Glutamatergic neuron (in vitro differentiated cells): Measurements from ENCODE around the gene AGPAT3. TPM values are rescaled to one million over a fixed set of nuclear protein-coding genes. Genes with fewer than 3 reads are reported as not detected.

ENCODE experiments used
- DNase-seq: peaks from one replicate; pipeline ENCODE4 v3.0.0; 2022
- H3K27ac Mint-ChIP-seq: one replicate; pipeline ENCODE4 v1.8.0; 2020; ENCODE audit warnings: mild to moderate bottlenecking, mixed read lengths, inconsistent platforms; ENCODE audit not compliant: unreplicated experiment
- H3K27me3 Mint-ChIP-seq: one replicate; pipeline ENCODE4 v1.8.0; 2020; ENCODE audit warnings: mild to moderate bottlenecking, moderate library complexity, mixed read lengths, inconsistent platforms; ENCODE audit not compliant: unreplicated experiment
- H3K36me3 Mint-ChIP-seq: one replicate; pipeline ENCODE4 v1.8.0; 2020; ENCODE audit warnings: mild to moderate bottlenecking, mixed read lengths, inconsistent platforms; ENCODE audit not compliant: unreplicated experiment
- H3K4me1 Mint-ChIP-seq: one replicate; pipeline ENCODE4 v1.8.0; 2020; ENCODE audit warnings: mild to moderate bottlenecking, low read depth, mixed read lengths, inconsistent platforms; ENCODE audit not compliant: unreplicated experiment
- H3K4me3 Mint-ChIP-seq: one replicate; pipeline ENCODE4 v1.8.0; 2020; ENCODE audit warnings: mild to moderate bottlenecking, mixed read lengths, inconsistent platforms; ENCODE audit not compliant: unreplicated experiment
- H3K9me3 Mint-ChIP-seq: one replicate; pipeline ENCODE4 v1.8.0; 2020; ENCODE audit warnings: mild to moderate bottlenecking, moderate library complexity, mixed read lengths, inconsistent platforms; ENCODE audit not compliant: unreplicated experiment
- CTCF ChIP-seq: fragments of 200-600 bp; sonication (generic); IDR thresholded peaks from one replicate; pipeline ENCODE4 v1.5.0; 2021; ENCODE audit not compliant: partially characterized antibody, unreplicated experiment
- total RNA-seq: library from RNA; stranded (reverse); fragmentation: NEBNext Ultra II Directional; extraction: Animal tissue kit (Norgen Biotek cat#: 25700); gene quantifications from one replicate; pipeline ENCODE4 v1.2.1, GENCODE V29; 2021; ENCODE audit not compliant: unreplicated experiment

The AGPAT3 gene
- total RNA-seq, 1 donor from 2014 or later: 12.6 TPM

GRCh38 chr21:44005593-44005992 is 140.6 kb downstream of the AGPAT3 start:
- no peaks in the 10 kb centered on the region for H3K4me1 Mint-ChIP-seq
- no peak overlapping the region for H3K4me3 Mint-ChIP-seq

GRCh38 chr21:44006017-44006619 is 141.1 kb downstream of the AGPAT3 start:
- TF ChIP-seq CTCF: no peak
- Mint-ChIP-seq H3K9me3 (peaks cover 2% of the 10 kb centered on the region), H3K27me3 (peaks cover 2% of the 10 kb centered on the region), H3K27ac (no peak overlapping the region), H3K4me3 (no peak overlapping the region), H3K4me1 (peaks cover under 1% of the 10 kb centered on the region), H3K36me3 (peaks cover 5% of the 10 kb centered on the region)
- DNase-seq: no peak

More at GRCh38 chr21:44005593-44005992, 140.6 kb downstream of the AGPAT3 start:
- Mint-ChIP-seq H3K27me3 (peaks cover 2% of the 10 kb centered on the region), H3K36me3 (peaks cover 5% of the 10 kb centered on the region), H3K9me3 (no peaks in the 10 kb centered on the region), H3K27ac (no peak overlapping the region)
- DNase-seq: no peak
- TF ChIP-seq CTCF: no peak

GRCh38 chr21:44006656-44007055 is 141.6 kb downstream of the AGPAT3 start:
- H3K9me3 Mint-ChIP-seq: peaks cover 4% of the 10 kb centered on the region
- no peak for TF ChIP-seq CTCF
- H3K4me3 Mint-ChIP-seq: no peak overlapping the region

GRCh38 chr21:44010429-44010828 is 145.4 kb downstream of the AGPAT3 start:
- TF ChIP-seq CTCF: no peak
- no peak for DNase-seq
- no peak overlapping the region for H3K4me3 Mint-ChIP-seq
- H3K36me3 Mint-ChIP-seq: peaks cover 5% of the 10 kb centered on the region
- H3K27me3 Mint-ChIP-seq: peaks cover 8% of the 10 kb centered on the region
- H3K9me3 Mint-ChIP-seq: peaks cover 7% of the 10 kb centered on the region
- no peak overlapping the region for H3K27ac Mint-ChIP-seq
- H3K4me1 Mint-ChIP-seq: peaks cover 17% of the 10 kb centered on the region

More at GRCh38 chr21:44006656-44007055, 141.6 kb downstream of the AGPAT3 start:
- peaks cover 5% of the 10 kb centered on the region for H3K36me3 Mint-ChIP-seq
- no peak for DNase-seq
- peaks cover 4% of the 10 kb centered on the region for H3K27me3 Mint-ChIP-seq
- H3K27ac Mint-ChIP-seq: no peak overlapping the region
- peaks cover 3% of the 10 kb centered on the region for H3K4me1 Mint-ChIP-seq

GRCh38 chr21:44011123-44011522 is 146.1 kb downstream of the AGPAT3 start:
- no peak for TF ChIP-seq CTCF
- peaks cover 8% of the 10 kb centered on the region for H3K27me3 Mint-ChIP-seq
- no peak for DNase-seq
- peak overlapping the region; percentile 91 for H3K4me3 Mint-ChIP-seq
- H3K27ac Mint-ChIP-seq: peak overlapping the region; percentile 90
- peaks cover 5% of the 10 kb centered on the region for H3K36me3 Mint-ChIP-seq
- H3K4me1 Mint-ChIP-seq: peaks cover 17% of the 10 kb centered on the region
- H3K9me3 Mint-ChIP-seq: peaks cover 7% of the 10 kb centered on the region
